Ureter (tissue), 1 donor: ENCODE results near the gene CNGB1. TPM values are rescaled to one million over a fixed set of nuclear protein-coding genes. Genes with fewer than 3 reads are reported as not detected.
"Not testable (repeated sequence)": the region's sequence is repeated elsewhere in the genome, so short reads cannot be mapped to it uniquely, and the experiment has no call there.

ENCODE experiments used
- DNase-seq: peaks from one replicate; pipeline ENCODE4 v3.0.0-alpha.2; 2020; ENCODE audit warnings: low spot score
- total RNA-seq: library from RNA; stranded (reverse); gene quantifications from one replicate; pipeline ENCODE4 v1.2.4, GENCODE V29; 2023
- donor health status: DM: yes; HTN: yes; CAD: no.

The CNGB1 gene
- total RNA-seq, 1 donor from 2014 or later: 1.5 TPM

GRCh38 chr16:57889111-57889510 is 81.8 kb downstream of the CNGB1 start:
- no peak for DNase-seq

- DNase-seq: no peak
These were observed 82.8 kb downstream of the CNGB1 start for GRCh38 chr16:57888128-57888527.

- no peak for DNase-seq
These were observed 83.2 kb downstream of the CNGB1 start for GRCh38 chr16:57887711-57888110.

- no peak for DNase-seq
These were observed 84.5 kb downstream of the CNGB1 start for GRCh38 chr16:57886427-57886826.

GRCh38 chr16:57884655-57885133 is 86.2 kb downstream of the CNGB1 start:
- no peak for DNase-seq

GRCh38 chr16:57883953-57884654 is 86.8 kb downstream of the CNGB1 start:
- no peak for DNase-seq

- no peak for DNase-seq
These were observed 87.4 kb downstream of the CNGB1 start for GRCh38 chr16:57883480-57883879.

- no peak for DNase-seq
These were observed 88.1 kb downstream of the CNGB1 start for GRCh38 chr16:57882792-57883191.

GRCh38 chr16:57882206-57882605 is 88.7 kb downstream of the CNGB1 start:
- DNase-seq: no peak

- DNase-seq: no peak
These were observed 92.3 kb downstream of the CNGB1 start for GRCh38 chr16:57878586-57878985.

GRCh38 chr16:57876210-57876609 is 94.7 kb downstream of the CNGB1 start:
- no peak for DNase-seq

GRCh38 chr16:57875347-57875746 is 95.6 kb downstream of the CNGB1 start:
- no peak for DNase-seq

- DNase-seq: no peak
These were observed 97.7 kb downstream of the CNGB1 start for GRCh38 chr16:57873218-57873617.

- DNase-seq: not testable (repeated sequence)
These were observed 98.2 kb downstream of the CNGB1 start for GRCh38 chr16:57872764-57873163.

GRCh38 chr16:57871456-57871855 is 99.5 kb downstream of the CNGB1 start:
- DNase-seq: no peak

GRCh38 chr16:57870753-57871454 is 100.0 kb downstream of the CNGB1 start:
- no peak for DNase-seq

GRCh38 chr16:57868913-57869520 is 101.9 kb downstream of the CNGB1 start:
- DNase-seq: no peak

GRCh38 chr16:57867000-57867561 is 103.8 kb downstream of the CNGB1 start:
- DNase-seq: no peak

- DNase-seq: no peak
These were observed 104.4 kb downstream of the CNGB1 start for GRCh38 chr16:57866529-57866918.

- no peak for DNase-seq
These were observed 105.0 kb downstream of the CNGB1 start for GRCh38 chr16:57865746-57866528.

- peak; percentile 81 for DNase-seq
These were observed 107.3 kb downstream of the CNGB1 start for GRCh38 chr16:57863434-57864160.
